Liver (tissue), 9 donors: ENCODE measurements around the gene OXNAD1. TPM values are rescaled to one million over a fixed set of nuclear protein-coding genes. Genes with fewer than 3 reads are reported as not detected.

Experiments
- DNase-seq: peaks from one replicate; pipeline ENCODE4 v3.0.0-alpha.2; 2017; ENCODE audit warnings: low spot score
- H3K27ac ChIP-seq, 2 donors: one replicate each; pipeline ENCODE4 v1.7.0; 2013; ENCODE audit warnings: inconsistent platforms in 2 of 2, low read length in 2 of 2, control low read depth in 1 of 2, low read depth in 1 of 2, mild to moderate bottlenecking in 1 of 2
- H3K27me3 ChIP-seq, 4 donors: one replicate each; pipeline versions ENCODE4 v1.6.1 to v1.7.0; 2013; ENCODE audit warnings: low read length in 3 of 4, inconsistent platforms in 1 of 4, mild to moderate bottlenecking in 1 of 4, moderate library complexity in 1 of 4; ENCODE audit not compliant: control insufficient read depth in 4 of 4, insufficient read depth in 4 of 4
- H3K36me3 ChIP-seq, 4 donors: one replicate each; pipeline versions ENCODE4 v1.6.1 to v1.7.0; 2013; ENCODE audit warnings: low read length in 3 of 4, mild to moderate bottlenecking in 3 of 4, low read depth in 1 of 4, moderate library complexity in 1 of 4; ENCODE audit not compliant: control insufficient read depth in 4 of 4, insufficient read depth in 3 of 4
- H3K4me1 ChIP-seq, 4 donors: one replicate each; pipeline versions ENCODE4 v1.6.1 to v1.7.0; 2013; ENCODE audit warnings: low read length in 3 of 4, mild to moderate bottlenecking in 3 of 4, moderate library complexity in 1 of 4; ENCODE audit not compliant: control insufficient read depth in 4 of 4, insufficient read depth in 4 of 4
- H3K4me3 ChIP-seq, 3 donors: one replicate each; pipeline versions ENCODE4 v1.6.1 to v1.7.0; 2013; ENCODE audit warnings: low read length in 3 of 3, control low read depth in 1 of 3, low read depth in 1 of 3, mild to moderate bottlenecking in 1 of 3
- H3K9ac ChIP-seq, 2 donors: one replicate each; pipeline ENCODE4 v1.7.0; 2013; ENCODE audit warnings: low read length in 2 of 2, mild to moderate bottlenecking in 2 of 2, moderate library complexity in 2 of 2, control low read depth in 1 of 2, low read depth in 1 of 2
- H3K9me3 ChIP-seq, 4 donors: one replicate each; pipeline versions ENCODE4 v1.6.1 to v1.7.0; 2013; ENCODE audit warnings: low read length in 3 of 4; ENCODE audit not compliant: control insufficient read depth in 4 of 4
- CTCF ChIP-seq: fragments of 150-350 bp; IDR thresholded peaks from 2 replicates; pipeline ENCODE4 v1.5.1; 2017; ENCODE audit warnings: improper control_type of control experiment, low read depth, low read length; ENCODE audit not compliant: missing input control
- EGR1 ChIP-seq, 2 donors: IDR thresholded peaks; 2 replicates each; pipeline ENCODE4 v1.6.1; 2016 to 2018; ENCODE audit warnings: antibody characterized with exemption in 2 of 2, low read depth in 2 of 2
- FOXA1 ChIP-seq: IDR thresholded peaks from 2 replicates; pipeline ENCODE4 v1.6.1; 2016; ENCODE audit warnings: antibody characterized with exemption
- FOXA2 ChIP-seq: IDR thresholded peaks from 2 replicates; pipeline ENCODE4 v1.6.1; 2016; ENCODE audit warnings: antibody characterized with exemption
- GABPA ChIP-seq, 2 donors: IDR thresholded peaks in 1 of 2; conservative IDR thresholded peaks in 1 of 2; 2 replicates each; pipeline ENCODE4 v1.6.1; 2016; ENCODE audit warnings: antibody characterized with exemption in 2 of 2, mild to moderate bottlenecking in 1 of 2, moderate library complexity in 1 of 2
- HNF4A ChIP-seq, 2 donors: conservative IDR thresholded peaks; 2 replicates each; pipeline ENCODE4 v1.6.1; 2016; ENCODE audit warnings: antibody characterized with exemption in 2 of 2, mild to moderate bottlenecking in 2 of 2
- HNF4G ChIP-seq: IDR thresholded peaks from 2 replicates; pipeline ENCODE4 v1.6.1; 2016; ENCODE audit warnings: antibody characterized with exemption
- JUND ChIP-seq, 2 donors: IDR thresholded peaks; 2 replicates each; pipeline ENCODE4 v1.6.1; 2016; ENCODE audit warnings: antibody characterized with exemption in 2 of 2
- NR2F2 ChIP-seq: IDR thresholded peaks from 2 replicates; pipeline ENCODE4 v1.6.1; 2016; ENCODE audit warnings: antibody characterized with exemption
- RAD21 ChIP-seq, 2 donors: IDR thresholded peaks; 2 replicates each; pipeline ENCODE4 v1.6.1; 2016; ENCODE audit warnings: antibody characterized with exemption in 2 of 2, mild to moderate bottlenecking in 2 of 2
- REST ChIP-seq: IDR thresholded peaks from 2 replicates; pipeline ENCODE4 v1.6.1; 2016; ENCODE audit warnings: antibody characterized with exemption, mild to moderate bottlenecking
- RXRA ChIP-seq, 2 donors: IDR thresholded peaks; 2 replicates each; pipeline ENCODE4 v1.6.1; 2017 to 2018; ENCODE audit warnings: antibody characterized with exemption in 2 of 2, mild to moderate bottlenecking in 1 of 2
- SP1 ChIP-seq: IDR thresholded peaks from 2 replicates; pipeline ENCODE4 v1.6.1; 2018; ENCODE audit warnings: antibody characterized with exemption, mild to moderate bottlenecking
- TAF1 ChIP-seq: conservative IDR thresholded peaks from 2 replicates; pipeline ENCODE4 v1.6.1; 2016; ENCODE audit warnings: antibody characterized with exemption, mild to moderate bottlenecking
- YY1 ChIP-seq: IDR thresholded peaks from 2 replicates; pipeline ENCODE4 v1.6.1; 2016; ENCODE audit warnings: antibody characterized with exemption, mild to moderate bottlenecking
- ZBTB33 ChIP-seq: IDR thresholded peaks from 2 replicates; pipeline ENCODE4 v1.6.1; 2016; ENCODE audit warnings: antibody characterized with exemption
- WGBS: extraction: QIAGEN DNeasy Blood & Tissue Kit; methylation state at CpG from one replicate; pipeline ENCODE4 v1.1.7; 2013; 5-methylcytosine and 5-hydroxymethylcytosine counted together
- polyA plus RNA-seq, 2 donors: library from polyadenylated mRNA; stranded (reverse) in 1 of 2; unstranded in 1 of 2; fragments of 200-250 nt in 1 of 2; fragments of >200 nt in 1 of 2; fragmentation: Nextera tagmentation in 1 of 2; extraction: Ambion mirVana in 1 of 2; gene quantifications; one replicate each; pipeline versions ENCODE4 v1.2.1 to v1.2.3, GENCODE V29; 2013 to 2015
- total RNA-seq, 2 donors: library from RNA; depleted of rRNA; stranded (reverse); fragments of >200 nt; gene quantifications; one replicate each; pipeline ENCODE4 v1.2.3, GENCODE V29; 2014
- TF ChIP-seq, protein P1 (sequence below): IDR thresholded peaks from 2 replicates; pipeline ENCODE4 v1.6.1; 2016; ENCODE audit warnings: antibody characterized with exemption
- TF ChIP-seq, protein P2 (sequence below): IDR thresholded peaks from 2 replicates; pipeline ENCODE4 v1.6.1; 2016; ENCODE audit warnings: antibody characterized with exemption
- donor health status: healthy.
- donor health status: healthy.
- donor health status: healthy.
- donor health status: healthy.
- donor health status: healthy.

The OXNAD1 gene
- total and polyA plus RNA-seq, 4 donors, result 9.3 to 24.6 (median 14.1) TPM

DNA sequence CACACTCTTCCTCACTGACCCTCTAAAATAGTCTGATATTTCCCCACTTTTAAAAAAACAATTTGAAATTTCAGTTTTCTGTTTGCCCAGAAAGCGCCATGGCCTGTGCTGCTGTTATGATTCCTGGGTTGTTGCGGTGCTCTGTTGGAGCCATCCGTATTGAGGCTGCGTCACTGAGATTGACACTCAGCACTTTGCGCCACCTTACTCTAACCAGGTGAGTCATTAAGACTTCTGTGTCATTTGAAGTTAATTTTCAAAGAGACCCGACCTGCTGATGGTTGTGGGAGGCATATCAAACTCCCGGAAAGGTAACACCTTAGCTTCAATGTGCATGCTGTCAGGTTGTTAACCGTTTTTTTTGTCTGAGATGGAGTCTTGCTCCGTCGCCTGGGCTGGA is 5.8 kb downstream of the OXNAD1 start:
- H3K27ac ChIP-seq, result no peak overlapping the region
- H3K4me3 ChIP-seq, result no peak overlapping the region
- TF ChIP-seq REST (no peak), HNF4G (no peak), RAD21 (IDR thresholded peaks at IDR 0.05) (no peak), YY1 (no peak), TAF1 (no peak), RXRA (IDR thresholded peaks at IDR 0.05) (no peak), FOXA1 (no peak), EGR1 (IDR thresholded peaks at IDR 0.05; ENCODE audit: low read depth in 2 of 2) (no peak), CTCF (no peak), SP1 (no peak), ZBTB33 (no peak), JUND (IDR thresholded peaks at IDR 0.05) (no peak), HNF4A (conservative IDR thresholded peaks at IDR 0.05) (no peak), FOXA2 (no peak), GABPA (IDR thresholded peaks at IDR 0.05 in 1 of 2, conservative IDR thresholded peaks at IDR 0.05 in 1 of 2) (no peak), NR2F2 (no peak)
- TF ChIP-seq, protein P1, sequence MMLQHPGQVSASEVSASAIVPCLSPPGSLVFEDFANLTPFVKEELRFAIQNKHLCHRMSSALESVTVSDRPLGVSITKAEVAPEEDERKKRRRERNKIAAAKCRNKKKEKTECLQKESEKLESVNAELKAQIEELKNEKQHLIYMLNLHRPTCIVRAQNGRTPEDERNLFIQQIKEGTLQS, result no peak
- TF ChIP-seq, protein P2, sequence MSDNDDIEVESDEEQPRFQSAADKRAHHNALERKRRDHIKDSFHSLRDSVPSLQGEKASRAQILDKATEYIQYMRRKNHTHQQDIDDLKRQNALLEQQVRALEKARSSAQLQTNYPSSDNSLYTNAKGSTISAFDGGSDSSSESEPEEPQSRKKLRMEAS, result no peak
- no peaks in the 10 kb centered on the region for H3K27me3 ChIP-seq
- H3K9ac ChIP-seq, result no peak overlapping the region
- WGBS, result 96% methylated on average over 10 of the region's 10 CpGs
- H3K9me3 ChIP-seq, result no peaks in the 10 kb centered on the region
- no peak for DNase-seq
- H3K36me3 ChIP-seq, result peaks cover 0 to 25% (median 19%) of the 10 kb centered on the region in 4 donors
- H3K4me1 ChIP-seq, result peaks cover 2 to 21% (median 18%) of the 10 kb centered on the region in 4 donors
